WTC11 (cell line): ENCODE data around the gene CCT8L2.
"Not testable (repeated sequence)": the region's sequence is repeated elsewhere in the genome, so short reads cannot be mapped to it uniquely, and the experiment has no call there.

Experiments
- CTCF ChIP-seq: fragments of 200-600 bp; IDR thresholded peaks from 2 replicates; pipeline ENCODE4 v1.8.0; 2022; ENCODE audit warnings: antibody characterized with exemption
- GABPB1 ChIP-seq: sonication (generic); formaldehyde crosslinking; IDR thresholded peaks from 2 replicates; pipeline ENCODE4 v1.8.1; 2023; ENCODE audit warnings: mild to moderate bottlenecking, missing genetic modification reagents

GRCh38 chr22:16623595-16623994 is 31.0 kb upstream of the CCT8L2 start:
- TF ChIP-seq CTCF, GABPB1: not testable (repeated sequence)
